GM18507 (cell line): ENCODE data around the gene KRT81.

Experiments used
- DNase-seq: peaks from one replicate; pipeline ENCODE4 v3.0.0; 2011; ENCODE audit warnings: low read depth; ENCODE audit not compliant: insufficient read length; ENCODE audit errors: extremely low spot score
- FAIRE-seq: peaks from 2 replicates; lab custom pipeline; 2011; peaks lifted over from hg19 to GRCh38; lab: Jason Lieb, UNC

Gene KRT81

GRCh38 chr12:52291267-52291935 is at the start of gene KRT81:
KRT81 (minus strand) TSS chr12:52291534; CDS start chr12:52291465, 69 bp downstream.
- DNase-seq = no peak
- FAIRE-seq = no peak

- FAIRE-seq (no peak), DNase-seq (no peak)
These were observed 47.1 kb upstream of the KRT81 start for GRCh38 chr12:52338241-52338960.

- FAIRE-seq (no peak), DNase-seq (no peak)
These were observed 45.7 kb upstream of the KRT81 start for GRCh38 chr12:52337054-52337453.

- no peak for FAIRE-seq
- no peak for DNase-seq
These were observed 45.3 kb upstream of the KRT81 start for GRCh38 chr12:52336641-52337040.

GRCh38 chr12:52335598-52336262 is 44.4 kb upstream of the KRT81 start:
- DNase-seq (no peak), FAIRE-seq (no peak)

GRCh38 chr12:52334185-52334584 is 42.9 kb upstream of the KRT81 start:
- FAIRE-seq = no peak
- DNase-seq = no peak

- DNase-seq (no peak), FAIRE-seq (no peak)
These were observed 42.0 kb upstream of the KRT81 start for GRCh38 chr12:52333321-52333720.

- DNase-seq = no peak
- no peak for FAIRE-seq
These were observed 41.0 kb upstream of the KRT81 start for GRCh38 chr12:52332381-52332780.

GRCh38 chr12:52331833-52332232 is 40.5 kb upstream of the KRT81 start:
- DNase-seq (no peak), FAIRE-seq (no peak)

- FAIRE-seq (no peak), DNase-seq (no peak)
These were observed 39.7 kb upstream of the KRT81 start for GRCh38 chr12:52331039-52331438.

GRCh38 chr12:52327830-52328500 is 36.6 kb upstream of the KRT81 start:
- FAIRE-seq = no peak

GRCh38 chr12:52327052-52327829 is 35.9 kb upstream of the KRT81 start:
- FAIRE-seq = peak; percentile 99
- peak; percentile 81 for DNase-seq

More at GRCh38 chr12:52327830-52328500, 36.6 kb upstream of the KRT81 start:
- DNase-seq = no peak

- no peak for FAIRE-seq
- no peak for DNase-seq
These were observed 32.8 kb upstream of the KRT81 start for GRCh38 chr12:52324153-52324444.

GRCh38 chr12:52323416-52324152 is 32.2 kb upstream of the KRT81 start:
- FAIRE-seq = no peak
- no peak for DNase-seq

GRCh38 chr12:52323001-52323400 is 31.7 kb upstream of the KRT81 start:
- FAIRE-seq = no peak
- DNase-seq = no peak

- DNase-seq = no peak
- no peak for FAIRE-seq
These were observed 30.7 kb upstream of the KRT81 start for GRCh38 chr12:52322069-52322468.

- DNase-seq = no peak
- no peak for FAIRE-seq
These were observed 30.1 kb upstream of the KRT81 start for GRCh38 chr12:52321418-52321817.

- DNase-seq (no peak), FAIRE-seq (no peak)
These were observed 29.6 kb upstream of the KRT81 start, which contains the start of gene KRT83 for GRCh38 chr12:52320784-52321400. KRT83 (minus strand) TSS chr12:52321398; CDS start chr12:52321335, 63 bp downstream.
